K562 (cell line): ENCODE results near the gene MGA. TPM values are rescaled to one million over a fixed set of nuclear protein-coding genes. Genes with fewer than 3 reads are reported as not detected.

Source experiments
- DIDO1 ChIP-seq: fragments of 450-650 bp; IDR thresholded peaks from 2 replicates; pipeline ENCODE4 v1.6.1; 2016; ENCODE audit warnings: low read depth, missing biosample characterization, missing genetic modification characterization
- GATAD2B ChIP-seq: fragments of 450-650 bp; IDR thresholded peaks from 2 replicates; pipeline ENCODE4 v1.6.1; 2017; ENCODE audit warnings: mild to moderate bottlenecking, borderline replicate concordance
- GTF2B ChIP-seq: IDR thresholded peaks from 2 replicates; pipeline ENCODE4 v1.6.1; 2011; ENCODE audit not compliant: insufficient read length; ENCODE audit errors: extremely low read depth
- L3MBTL2 ChIP-seq: fragments of 450-650 bp; IDR thresholded peaks from 2 replicates; pipeline ENCODE4 v1.6.1; 2016; ENCODE audit warnings: mild to moderate bottlenecking, moderate library complexity
- NELFE ChIP-seq: IDR thresholded peaks from 2 replicates; pipeline ENCODE4 v1.6.1; 2011; ENCODE audit warnings: mild to moderate bottlenecking; ENCODE audit not compliant: insufficient read depth, insufficient read length
- NFE2 ChIP-seq: IDR thresholded peaks from 2 replicates; pipeline ENCODE4 v1.6.1; 2014; ENCODE audit warnings: antibody characterized with exemption, low read depth
- OTX1 ChIP-seq: fragments of 450-650 bp; formaldehyde crosslinking; IDR thresholded peaks from 2 replicates; pipeline ENCODE4 v1.4.0; 2022; ENCODE audit warnings: mild to moderate bottlenecking
- TFE3 ChIP-seq: fragments of 450-650 bp; formaldehyde crosslinking; IDR thresholded peaks from 2 replicates; pipeline ENCODE4 v1.4.0; 2020; ENCODE audit warnings: mild to moderate bottlenecking, mixed read lengths
- TOE1 ChIP-seq, 2 experiments: fragments of 450-650 bp in 1 of 2; sonication (generic) in 1 of 2; formaldehyde crosslinking in 1 of 2; IDR thresholded peaks; 2 replicates each; pipeline versions ENCODE4 v1.7.1 to v1.8.0; 2016 to 2022; ENCODE audit warnings: borderline replicate concordance in 2 of 2, mild to moderate bottlenecking in 2 of 2, antibody characterized with exemption in 1 of 2, inconsistent platforms in 1 of 2, low read depth in 1 of 2, missing genetic modification reagents in 1 of 2, moderate library complexity in 1 of 2
- ZNF217 ChIP-seq: sonication (generic); formaldehyde crosslinking; IDR thresholded peaks from 2 replicates; pipeline ENCODE4 v1.8.0; 2022; ENCODE audit warnings: mild to moderate bottlenecking, missing genetic modification reagents
- ZNF23 ChIP-seq: fragments of 250-450 bp; sonication (Bioruptor Pico); IDR thresholded peaks from 2 replicates; pipeline ENCODE4 v1.4.0; 2020; ENCODE audit warnings: mild to moderate bottlenecking
- ZNF253 ChIP-seq: fragments of 250-450 bp; sonication (Bioruptor Pico); conservative IDR thresholded peaks from 2 replicates; pipeline ENCODE4 v1.6.1; 2021; ENCODE audit warnings: mild to moderate bottlenecking
- ZNF431 ChIP-seq: sonication (generic); formaldehyde crosslinking; IDR thresholded peaks from 2 replicates; pipeline ENCODE4 v1.8.0; 2022; ENCODE audit warnings: mild to moderate bottlenecking, missing genetic modification reagents
- ZNF518B ChIP-seq: fragments of 250-450 bp; sonication (Bioruptor Pico); IDR thresholded peaks from 2 replicates; pipeline ENCODE4 v1.5.0; 2021; ENCODE audit warnings: mild to moderate bottlenecking, moderate library complexity
- ZNF766 ChIP-seq: fragments of 200-800 bp; sonication (Bioruptor generic); conservative IDR thresholded peaks from 2 replicates; pipeline ENCODE4 v1.6.1; 2016; ENCODE audit warnings: missing genetic modification characterization, missing compliant biosample characterization
- polyA plus RNA-seq, 8 experiments: library from polyadenylated mRNA; depleted of rRNA in 4 of 8; stranded (reverse) in 5 of 8; unstranded in 3 of 8; fragments of >200 nt; fragmentation: Nextera tagmentation in 2 of 8; fragmentation: Illumina TruSeq in 1 of 8; extraction: Ambion mirVana in 2 of 8; extraction: Trizol in 1 of 8; gene quantifications; 2 replicates each; pipeline versions ENCODE4 v1.2.1 to v1.2.3, GENCODE V29; 2011 to 2014; ENCODE audit warnings: inconsistent platforms in 1 of 8, missing spikeins in 1 of 8
- total RNA-seq, 7 experiments: library from RNA; depleted of rRNA in 6 of 7; stranded (reverse); fragments of >200 nt in 6 of 7; fragmentation: Illumina TruSeq in 2 of 7; extraction: Trizol in 2 of 7; gene quantifications; 2 replicates each; pipeline versions ENCODE4 v1.2.1 to v1.2.3, GENCODE V29; 2011 to 2021; ENCODE audit warnings: low replicate concordance in 1 of 7
- TF ChIP-seq, protein P1 (sequence below): fragments of 450-650 bp; IDR thresholded peaks from 2 replicates; pipeline ENCODE4 v1.6.1; 2017; ENCODE audit warnings: antibody characterized with exemption
- TF ChIP-seq, protein P2 (sequence below), 2 experiments: fragments of 450-650 bp in 1 of 2; sonication (generic) in 1 of 2; formaldehyde crosslinking; conservative IDR thresholded peaks; 2 replicates each; pipeline versions ENCODE4 v1.4.0 to v1.8.1; 2020 to 2022; ENCODE audit warnings: mild to moderate bottlenecking in 1 of 2, missing genetic modification reagents in 1 of 2

Gene MGA
- total and polyA plus RNA-seq, 9 of the 15 experiments (the other 6 are each of a cell fraction or from before 2014, with no cell fraction given) = 4.7 to 56.1 (median 21.1) TPM

GRCh38 chr15:41661518-41662225 is 1.5 kb downstream of the MGA start (continued):
- TF ChIP-seq, protein P1, sequence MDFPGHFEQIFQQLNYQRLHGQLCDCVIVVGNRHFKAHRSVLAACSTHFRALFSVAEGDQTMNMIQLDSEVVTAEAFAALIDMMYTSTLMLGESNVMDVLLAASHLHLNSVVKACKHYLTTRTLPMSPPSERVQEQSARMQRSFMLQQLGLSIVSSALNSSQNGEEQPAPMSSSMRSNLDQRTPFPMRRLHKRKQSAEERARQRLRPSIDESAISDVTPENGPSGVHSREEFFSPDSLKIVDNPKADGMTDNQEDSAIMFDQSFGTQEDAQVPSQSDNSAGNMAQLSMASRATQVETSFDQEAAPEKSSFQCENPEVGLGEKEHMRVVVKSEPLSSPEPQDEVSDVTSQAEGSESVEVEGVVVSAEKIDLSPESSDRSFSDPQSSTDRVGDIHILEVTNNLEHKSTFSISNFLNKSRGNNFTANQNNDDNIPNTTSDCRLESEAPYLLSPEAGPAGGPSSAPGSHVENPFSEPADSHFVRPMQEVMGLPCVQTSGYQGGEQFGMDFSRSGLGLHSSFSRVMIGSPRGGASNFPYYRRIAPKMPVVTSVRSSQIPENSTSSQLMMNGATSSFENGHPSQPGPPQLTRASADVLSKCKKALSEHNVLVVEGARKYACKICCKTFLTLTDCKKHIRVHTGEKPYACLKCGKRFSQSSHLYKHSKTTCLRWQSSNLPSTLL = no peak
- TF ChIP-seq GATAD2B (peak; percentile 20; the same call in 1 of the 2 replicates), ZNF766 (CRISPR knock-in tag) (no peak), ZNF518B (no peak), TOE1 (IDR thresholded peaks at IDR 0.05; ENCODE audit: borderline replicate concordance) (peak; percentile 92), TOE1 (CRISPR knock-in tag; IDR thresholded peaks at IDR 0.05; ENCODE audit: borderline replicate concordance, low read depth) (no peak), ZNF23 (CRISPR knock-in tag) (no peak), ZNF217 (CRISPR knock-in tag) (no peak), OTX1 (no peak; the same call in 1 of the 2 replicates), DIDO1 (tag) (no peak), ZNF253 (CRISPR knock-in tag) (no peak), NFE2 (no peak), ZNF431 (peak; percentile 72; the same call in 1 of the 2 replicates), NELFE (no peak), L3MBTL2 (peak; percentile 92), GTF2B (no peak), TFE3 (peak; percentile 92)
- TF ChIP-seq, protein P2, sequence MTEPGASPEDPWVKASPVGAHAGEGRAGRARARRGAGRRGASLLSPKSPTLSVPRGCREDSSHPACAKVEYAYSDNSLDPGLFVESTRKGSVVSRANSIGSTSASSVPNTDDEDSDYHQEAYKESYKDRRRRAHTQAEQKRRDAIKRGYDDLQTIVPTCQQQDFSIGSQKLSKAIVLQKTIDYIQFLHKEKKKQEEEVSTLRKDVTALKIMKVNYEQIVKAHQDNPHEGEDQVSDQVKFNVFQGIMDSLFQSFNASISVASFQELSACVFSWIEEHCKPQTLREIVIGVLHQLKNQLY (CRISPR knock-in tag; conservative IDR thresholded peaks at IDR 0.05) = no peak
